Measurements from ENCODE around the gene SEC24A.
"Not testable (repeated sequence)": the region's sequence is repeated elsewhere in the genome, so short reads cannot be mapped to it uniquely, and the experiment has no call there.

The SEC24A gene

GRCh38 chr5:134648425-134649162 lies at the start of gene SEC24A:
Gene SEC24A, plus strand, starts transcription at chr5:134648785. Its CDS starts 292 bp downstream, at chr5:134649077.
- peak; percentile 67 for DNase-seq (ENCODE audit: low read depth, low spot score)

DNA sequence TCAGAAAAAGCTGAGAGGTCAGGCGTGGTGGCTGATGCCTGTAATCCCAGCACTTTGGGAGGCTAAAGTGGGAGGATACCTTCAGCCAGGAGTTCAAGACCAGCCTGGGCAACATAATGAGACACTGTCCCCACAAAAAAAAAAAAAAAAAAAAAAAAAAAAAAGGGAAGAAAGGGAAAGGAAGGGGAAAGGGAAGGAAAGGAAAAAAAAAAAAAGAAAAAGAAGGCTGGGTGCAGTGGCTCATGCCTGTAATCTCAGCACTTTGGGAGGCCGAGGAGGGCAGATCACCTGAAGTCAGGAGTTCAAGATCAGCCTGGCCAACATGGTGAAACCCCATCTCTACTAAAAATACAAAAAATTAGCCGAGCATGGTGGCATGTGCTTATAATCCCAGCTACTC lies 48.8 kb upstream of the SEC24A start:
- DNase-seq (ENCODE audit: low read depth, low spot score): not testable (repeated sequence)

GRCh38 chr5:134600600-134600999 lies 48.0 kb upstream of the SEC24A start:
- no peak for DNase-seq (ENCODE audit: low read depth, low spot score)

DNA sequence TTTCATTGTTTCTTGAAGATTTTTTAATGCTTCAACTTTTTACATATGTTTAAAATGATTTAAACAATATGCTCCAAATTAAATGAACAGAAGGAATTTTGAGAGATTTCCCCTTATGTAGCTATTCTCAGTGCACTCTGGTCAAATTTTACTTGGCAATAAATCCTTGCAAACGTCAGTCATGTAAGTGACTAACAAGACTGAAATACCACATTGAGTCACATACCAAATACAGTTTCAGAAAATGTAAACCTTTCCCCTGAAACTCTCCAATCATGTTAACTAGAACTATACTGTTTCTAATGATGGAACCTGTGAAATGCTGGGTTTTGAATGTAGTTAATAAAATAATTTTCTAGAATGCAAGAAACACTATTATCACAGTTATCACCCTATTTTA lies 45.5 kb upstream of the SEC24A start:
- DNase-seq (ENCODE audit: low read depth, low spot score): no peak

GRCh38 chr5:134604908-134605307 lies 43.7 kb upstream of the SEC24A start:
- DNase-seq (ENCODE audit: low read depth, low spot score): no peak

DNA sequence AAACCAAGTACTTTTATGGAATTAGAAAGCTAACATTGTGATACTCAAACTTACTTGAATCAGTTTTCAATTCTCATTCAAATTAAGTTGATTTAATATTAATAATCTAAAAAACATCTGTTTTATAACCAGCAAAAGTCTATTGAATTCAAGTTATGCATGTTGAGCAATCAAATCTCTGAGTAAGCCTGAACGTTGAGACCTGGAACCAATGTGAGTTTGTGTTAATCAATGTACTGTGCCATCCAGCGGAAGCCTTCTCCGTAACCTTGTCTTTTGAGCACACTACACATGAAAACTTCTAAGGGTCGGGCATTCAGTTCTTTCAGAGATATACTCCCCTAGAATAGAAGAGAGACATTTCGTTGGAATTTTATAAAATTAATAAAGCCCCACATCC lies 41.9 kb upstream of the SEC24A start:
- DNase-seq (ENCODE audit: low read depth, low spot score): no peak

DNA sequence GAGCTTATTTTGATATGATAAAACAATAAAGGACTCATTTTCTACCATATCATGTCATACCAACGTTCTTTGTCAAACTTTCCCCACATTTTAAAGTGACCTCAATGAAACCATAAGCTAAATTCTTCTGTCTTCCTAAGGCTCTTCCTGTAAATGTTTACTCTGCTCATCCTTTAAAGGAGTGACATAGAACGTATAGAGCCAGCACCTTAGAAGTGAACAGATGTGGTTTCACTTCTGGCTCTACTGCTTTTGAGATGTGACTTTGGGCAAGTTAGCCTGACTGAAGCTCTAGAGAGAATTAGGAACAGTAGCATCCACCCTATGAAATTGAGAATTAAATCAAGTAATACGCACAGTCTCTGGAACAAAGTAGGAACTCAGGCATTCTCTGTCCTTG lies 40.0 kb upstream of the SEC24A start:
- DNase-seq (ENCODE audit: low read depth, low spot score): no peak

GRCh38 chr5:134609232-134609851 lies 39.2 kb upstream of the SEC24A start:
- DNase-seq (ENCODE audit: low read depth, low spot score): no peak

DNA sequence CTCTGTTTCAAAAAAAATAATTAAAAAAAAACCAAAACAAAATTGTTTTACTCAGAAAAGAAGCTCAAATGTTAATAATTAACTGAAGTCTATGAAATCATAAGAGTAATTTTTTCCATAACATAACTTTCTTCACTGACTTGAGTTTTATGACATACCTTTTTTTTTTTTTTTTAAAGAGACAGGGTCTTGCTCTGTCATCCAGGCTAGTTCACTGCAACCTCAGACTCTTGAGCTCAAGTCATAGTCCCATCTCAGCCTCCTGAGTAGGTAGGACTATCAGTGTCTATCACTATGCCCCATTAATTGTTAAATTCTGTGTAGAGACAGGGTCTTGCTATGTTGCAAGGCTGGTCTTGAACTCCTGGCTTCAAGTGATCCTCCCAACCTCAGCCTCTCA lies 37.9 kb upstream of the SEC24A start:
- no peak for DNase-seq (ENCODE audit: low read depth, low spot score)

DNA sequence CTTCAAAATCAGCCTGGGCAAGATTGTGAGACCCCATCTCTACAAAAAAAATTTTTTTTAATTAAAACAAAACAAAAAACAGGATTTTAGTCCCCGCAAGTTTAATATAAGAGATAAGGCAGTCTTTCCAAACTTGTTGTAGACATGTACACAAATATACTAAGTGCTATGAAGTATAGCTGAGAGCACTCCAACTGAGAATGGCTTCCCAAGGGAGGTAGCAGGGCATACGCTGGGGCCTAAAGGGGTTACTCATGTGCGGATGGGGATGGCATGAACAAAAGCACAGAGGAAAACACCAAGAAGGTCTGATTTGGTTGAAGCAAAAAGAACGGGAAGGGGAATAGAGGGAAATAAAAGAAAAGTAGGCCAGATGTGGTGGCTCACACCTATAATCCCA lies 37.1 kb upstream of the SEC24A start:
- no peak for DNase-seq (ENCODE audit: low read depth, low spot score)

GRCh38 chr5:134614450-134615085 lies 34.0 kb upstream of the SEC24A start:
- DNase-seq (ENCODE audit: low read depth, low spot score): no peak

- DNase-seq (ENCODE audit: low read depth, low spot score): no peak
Measured at GRCh38 chr5:134620634-134621033, 28.0 kb upstream of the SEC24A start.

DNA sequence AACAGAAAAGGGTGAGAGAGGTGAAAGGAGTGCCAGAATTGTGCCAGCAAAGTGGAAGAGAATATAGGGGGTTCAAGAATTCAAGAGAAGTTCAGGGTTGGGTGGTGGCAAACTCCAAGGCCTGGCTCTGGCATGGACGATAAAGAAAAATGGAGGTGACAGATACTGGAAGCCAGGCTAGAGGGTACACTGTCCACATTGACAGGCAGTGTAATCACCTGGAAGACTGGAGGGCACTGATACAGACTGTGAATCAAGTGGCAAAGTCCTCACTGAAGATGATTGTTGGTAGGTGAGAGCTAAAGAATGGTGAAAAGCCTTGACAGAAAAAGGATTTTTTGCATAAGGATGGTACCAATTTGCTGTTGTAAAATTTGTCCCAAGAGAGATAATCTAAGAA lies 23.0 kb upstream of the SEC24A start:
- DNase-seq (ENCODE audit: low read depth, low spot score): no peak

GRCh38 chr5:134626369-134627014 lies 22.1 kb upstream of the SEC24A start:
- DNase-seq (ENCODE audit: low read depth, low spot score): no peak

DNA sequence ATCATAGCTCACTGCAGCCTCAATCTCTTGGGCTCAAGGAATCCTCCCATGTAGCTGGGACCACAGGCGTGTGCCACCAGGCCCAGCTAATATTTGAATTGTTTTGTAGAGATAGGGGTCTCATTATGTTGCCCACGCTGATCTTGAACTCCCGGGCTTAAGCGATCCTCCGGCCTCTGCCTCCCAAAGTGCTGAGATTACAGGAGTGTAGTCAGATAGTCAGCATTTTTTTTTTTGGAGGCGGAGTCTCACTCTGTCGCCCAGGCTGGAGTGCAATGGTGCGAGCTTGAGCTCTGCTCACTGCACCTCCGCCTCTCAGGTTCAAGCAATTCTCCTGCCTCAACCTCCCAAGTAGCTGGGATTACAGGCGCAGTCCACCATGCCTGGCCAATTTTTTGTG lies 14.4 kb upstream of the SEC24A start:
- DNase-seq (ENCODE audit: low read depth, low spot score): no peak

DNA sequence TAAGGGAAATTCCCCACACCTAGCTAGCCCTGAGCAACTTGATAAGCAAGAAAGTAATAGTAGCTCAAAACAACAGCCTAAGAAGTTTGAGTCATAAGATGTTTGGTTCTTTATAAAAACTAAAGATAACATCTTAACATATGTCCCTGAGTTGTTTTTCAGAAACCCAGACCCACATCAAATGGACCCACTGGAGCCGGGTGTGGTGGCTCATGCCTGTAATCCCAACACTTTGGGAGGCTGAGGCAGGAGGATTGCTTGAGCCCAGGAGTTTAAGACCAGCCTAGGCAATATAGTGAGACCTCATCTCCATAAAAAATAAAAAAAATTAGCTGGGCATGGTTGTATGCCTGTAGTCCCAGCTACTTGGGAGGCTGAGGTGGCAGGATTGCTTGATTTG lies 13.2 kb upstream of the SEC24A start:
- not testable (repeated sequence) for DNase-seq (ENCODE audit: low read depth, low spot score)

GRCh38 chr5:134637116-134637721 lies 11.4 kb upstream of the SEC24A start:
- DNase-seq (ENCODE audit: low read depth, low spot score): no peak

DNA sequence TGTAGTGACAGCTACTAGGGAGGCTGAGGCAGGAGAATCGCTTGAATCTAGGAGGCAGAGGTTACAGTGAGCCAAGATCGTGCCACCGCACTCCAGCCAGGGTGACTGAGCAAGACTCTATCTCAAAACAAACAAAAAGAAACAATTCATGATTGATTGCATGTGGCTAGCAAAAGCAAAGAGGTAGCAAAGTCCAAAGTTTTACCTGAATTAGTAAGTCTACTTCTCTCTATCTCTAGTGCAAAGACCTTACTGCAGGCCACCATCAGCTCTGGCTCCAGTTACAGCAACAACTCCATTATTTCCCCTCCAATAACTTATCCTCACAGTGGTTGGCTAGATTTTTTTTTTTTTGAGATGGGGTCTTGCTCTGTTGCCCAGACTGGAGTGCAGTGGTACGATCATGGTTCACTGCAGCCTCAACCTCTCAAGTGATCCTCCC lies 9.8 kb upstream of the SEC24A start:
- no peak for DNase-seq (ENCODE audit: low read depth, low spot score)

- DNase-seq (ENCODE audit: low read depth, low spot score): no peak
Measured at GRCh38 chr5:134642931-134643530, 5.6 kb upstream of the SEC24A start.

DNA sequence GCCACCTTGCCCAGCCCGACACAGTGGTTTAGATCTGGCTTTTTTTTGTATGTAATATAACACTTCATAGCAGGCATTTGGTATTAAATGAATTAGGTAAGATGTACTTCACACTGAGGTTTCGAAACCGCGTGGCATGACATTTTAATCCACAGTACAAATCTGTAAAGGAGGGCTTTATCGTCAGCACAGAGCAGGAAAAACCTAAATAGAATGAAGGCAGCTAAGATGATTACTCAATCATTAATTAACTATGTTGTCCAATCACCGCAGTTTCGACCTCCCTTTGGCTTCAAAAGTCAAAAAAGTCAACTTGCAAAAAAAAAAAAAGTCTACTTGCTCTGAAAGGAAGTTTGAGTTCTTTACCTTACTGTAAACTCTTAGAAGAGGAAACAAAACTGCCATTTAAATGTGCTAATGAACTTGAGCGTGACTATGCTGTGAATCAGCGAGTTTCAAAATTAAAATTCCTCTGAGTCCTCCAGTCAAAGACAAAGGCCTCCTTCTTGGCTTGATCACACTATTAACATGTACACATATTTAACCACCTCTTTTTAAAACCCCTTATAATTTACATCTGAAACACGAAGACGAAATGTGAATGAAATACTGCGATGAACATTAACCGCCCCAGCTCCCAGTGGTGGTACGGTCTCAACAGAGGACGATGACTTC lies 698 bp upstream of the SEC24A start:
- no peak for DNase-seq (ENCODE audit: low read depth, low spot score)

Data from iPS DF 19.7 (cell line).